Pericardium fibroblast (primary cell): ENCODE results near the gene GLRX2. TPM values are rescaled to one million over a fixed set of nuclear protein-coding genes. Genes with fewer than 3 reads are reported as not detected.

ENCODE experiments used
- total RNA-seq: library from RNA; depleted of rRNA; stranded (reverse); fragments of >200 nt; gene quantifications from 2 replicates; pipeline ENCODE4 v1.2.3, GENCODE V29; 2015

Gene GLRX2
- 6.7 and 8.4 TPM in 2 replicates for total RNA-seq

GRCh38 chr1:193104907-193105820 lies at the start of gene GLRX2:
TSS of gene GLRX2 (minus strand) at chr1:193105414. CDS start at chr1:193105382, 32 bp downstream.

GRCh38 chr1:193121616-193122593 lies 16.7 kb upstream of the GLRX2 start, which contains the start of gene CDC73:
TSS of gene CDC73 (plus strand) at chr1:193122031. CDS start at chr1:193122201, 170 bp downstream.

DNA sequence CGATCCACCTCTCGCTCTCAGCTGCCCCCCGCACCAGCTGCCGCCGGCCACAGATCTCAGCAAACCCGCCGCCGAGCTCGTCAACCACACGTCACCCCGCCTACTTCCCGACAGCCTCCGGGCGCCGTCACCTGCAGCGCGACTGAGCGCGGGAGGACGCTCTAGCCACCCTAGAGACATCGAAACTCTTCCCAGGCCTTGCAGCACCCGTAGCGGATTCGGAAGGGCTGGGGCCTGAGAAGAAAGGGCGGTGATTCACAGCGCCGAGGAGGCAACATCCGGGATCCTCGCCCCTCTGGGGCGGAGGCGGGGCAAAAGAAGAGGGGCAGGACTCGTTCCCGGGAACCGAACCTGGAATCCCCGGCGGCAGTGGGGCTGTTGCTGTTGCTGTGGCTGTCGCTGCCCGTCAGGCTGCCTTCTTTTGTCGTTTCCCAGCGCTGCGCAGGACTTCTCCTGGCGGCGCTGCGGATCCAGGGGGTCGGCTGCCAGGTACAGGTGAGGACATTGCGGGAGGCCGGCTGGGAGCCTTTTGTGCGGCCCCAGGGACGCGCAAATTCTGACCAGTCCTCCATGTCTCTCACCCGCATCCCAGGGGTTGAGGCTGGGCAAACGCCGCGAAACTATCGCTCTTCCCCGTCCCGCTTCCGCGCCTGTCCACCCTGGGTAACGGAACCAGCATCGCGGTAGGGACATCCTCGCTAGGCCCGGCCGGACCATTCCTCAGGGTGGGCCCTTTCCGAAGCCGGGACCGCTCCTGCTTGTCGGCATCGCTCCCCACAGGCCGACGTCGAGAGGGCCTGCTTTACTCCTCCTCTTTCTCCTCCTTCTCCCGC lies 45.7 kb downstream of the GLRX2 start, which contains the start of the genes RO60 and UCHL5:
TSS of gene RO60 (plus strand) at position 331 of the 833 bp plus-strand sequence. CDS start 9,443 bp downstream, outside the sequence.
TSS of gene UCHL5 (minus strand) at position 79 of the 833 bp plus-strand sequence. CDS start 100 bp downstream, outside the sequence.

Other genes starting within 250 kb of the GLRX2 start
- gene UCHL5, start 46.1 kb downstream of the GLRX2 start, total RNA-seq = 9.0 and 15.2 TPM in 2 replicates
- gene RO60, start 45.8 kb downstream of the GLRX2 start, total RNA-seq = 67.3 and 96.2 TPM in 2 replicates
- 10.6 and 12.5 TPM in 2 replicates for gene CDC73, start 16.6 kb upstream of the GLRX2 start, total RNA-seq
- 1.5 and 9.6 TPM in 2 replicates for gene B3GALT2, start 81.2 kb upstream of the GLRX2 start, total RNA-seq